Chondrocyte (in vitro differentiated cells): ENCODE results near the gene CDH22. TPM values are rescaled to one million over a fixed set of nuclear protein-coding genes. Genes with fewer than 3 reads are reported as not detected.

Experiments used
- DNase-seq: peaks from one replicate; pipeline ENCODE4 v3.0.0; 2021; ENCODE audit warnings: mixed read lengths, low spot score
- H3K27ac Mint-ChIP-seq: one replicate; pipeline ENCODE4 v1.8.0; 2021; ENCODE audit warnings: mild to moderate bottlenecking, moderate library complexity, mixed read lengths; ENCODE audit not compliant: unreplicated experiment
- H3K27me3 Mint-ChIP-seq: 2 replicates; pipeline ENCODE4 v1.8.0; 2021; ENCODE audit warnings: low read depth, mixed read lengths
- H3K36me3 Mint-ChIP-seq: 2 replicates; pipeline ENCODE4 v1.8.0; 2021; ENCODE audit warnings: low read depth, mixed read lengths
- H3K4me1 Mint-ChIP-seq: 2 replicates; pipeline ENCODE4 v1.8.0; 2021; ENCODE audit warnings: low read depth, mild to moderate bottlenecking, mixed read lengths
- H3K4me3 Mint-ChIP-seq: one replicate; pipeline ENCODE4 v1.8.0; 2021; ENCODE audit warnings: mild to moderate bottlenecking, moderate library complexity, mixed read lengths; ENCODE audit not compliant: unreplicated experiment
- H3K9me3 Mint-ChIP-seq: 2 replicates; pipeline ENCODE4 v1.8.0; 2021; ENCODE audit warnings: low read depth, mixed read lengths
- total RNA-seq: library from RNA; stranded (reverse); gene quantifications from 3 replicates; pipeline ENCODE4 v1.2.1, GENCODE V29; 2021
- TF ChIP-seq, protein P1 (sequence below): fragments of 200-600 bp; sonication (generic); IDR thresholded peaks from 2 replicates; pipeline ENCODE4 v1.5.0; 2021; ENCODE audit warnings: antibody characterized with exemption, mild to moderate bottlenecking, moderate library complexity

CDH22 gene
- total RNA-seq, 1 donor from 2014 or later = not detected

DNA sequence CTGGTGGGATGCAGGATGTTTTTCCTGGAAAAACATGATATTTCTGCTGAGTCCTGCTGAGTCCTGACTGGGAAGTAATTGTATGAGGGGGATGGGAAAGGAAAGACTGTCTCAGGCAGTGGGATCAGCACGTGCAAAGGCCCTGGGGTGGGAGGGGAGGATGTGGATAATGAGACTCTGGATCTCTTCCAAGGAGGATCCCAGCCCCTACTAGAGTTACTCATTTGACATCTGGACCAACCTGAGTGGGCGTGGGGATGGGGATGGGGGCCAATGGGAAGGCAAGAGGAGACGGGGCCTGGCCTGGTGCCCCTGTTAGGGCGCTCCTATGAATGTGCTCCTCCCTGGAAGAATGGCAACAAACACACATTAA is 117.1 kb downstream of the CDH22 start:
- no peak for DNase-seq
- Mint-ChIP-seq H3K27ac (no peak overlapping the region), H3K36me3 (no peaks in the 10 kb centered on the region), H3K4me1 (no peaks in the 10 kb centered on the region), H3K4me3 (no peak overlapping the region), H3K9me3 (peaks cover 3% of the 10 kb centered on the region), H3K27me3 (peaks cover 34% of the 10 kb centered on the region)
- TF ChIP-seq, protein P1, sequence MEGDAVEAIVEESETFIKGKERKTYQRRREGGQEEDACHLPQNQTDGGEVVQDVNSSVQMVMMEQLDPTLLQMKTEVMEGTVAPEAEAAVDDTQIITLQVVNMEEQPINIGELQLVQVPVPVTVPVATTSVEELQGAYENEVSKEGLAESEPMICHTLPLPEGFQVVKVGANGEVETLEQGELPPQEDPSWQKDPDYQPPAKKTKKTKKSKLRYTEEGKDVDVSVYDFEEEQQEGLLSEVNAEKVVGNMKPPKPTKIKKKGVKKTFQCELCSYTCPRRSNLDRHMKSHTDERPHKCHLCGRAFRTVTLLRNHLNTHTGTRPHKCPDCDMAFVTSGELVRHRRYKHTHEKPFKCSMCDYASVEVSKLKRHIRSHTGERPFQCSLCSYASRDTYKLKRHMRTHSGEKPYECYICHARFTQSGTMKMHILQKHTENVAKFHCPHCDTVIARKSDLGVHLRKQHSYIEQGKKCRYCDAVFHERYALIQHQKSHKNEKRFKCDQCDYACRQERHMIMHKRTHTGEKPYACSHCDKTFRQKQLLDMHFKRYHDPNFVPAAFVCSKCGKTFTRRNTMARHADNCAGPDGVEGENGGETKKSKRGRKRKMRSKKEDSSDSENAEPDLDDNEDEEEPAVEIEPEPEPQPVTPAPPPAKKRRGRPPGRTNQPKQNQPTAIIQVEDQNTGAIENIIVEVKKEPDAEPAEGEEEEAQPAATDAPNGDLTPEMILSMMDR = no peak

DNA sequence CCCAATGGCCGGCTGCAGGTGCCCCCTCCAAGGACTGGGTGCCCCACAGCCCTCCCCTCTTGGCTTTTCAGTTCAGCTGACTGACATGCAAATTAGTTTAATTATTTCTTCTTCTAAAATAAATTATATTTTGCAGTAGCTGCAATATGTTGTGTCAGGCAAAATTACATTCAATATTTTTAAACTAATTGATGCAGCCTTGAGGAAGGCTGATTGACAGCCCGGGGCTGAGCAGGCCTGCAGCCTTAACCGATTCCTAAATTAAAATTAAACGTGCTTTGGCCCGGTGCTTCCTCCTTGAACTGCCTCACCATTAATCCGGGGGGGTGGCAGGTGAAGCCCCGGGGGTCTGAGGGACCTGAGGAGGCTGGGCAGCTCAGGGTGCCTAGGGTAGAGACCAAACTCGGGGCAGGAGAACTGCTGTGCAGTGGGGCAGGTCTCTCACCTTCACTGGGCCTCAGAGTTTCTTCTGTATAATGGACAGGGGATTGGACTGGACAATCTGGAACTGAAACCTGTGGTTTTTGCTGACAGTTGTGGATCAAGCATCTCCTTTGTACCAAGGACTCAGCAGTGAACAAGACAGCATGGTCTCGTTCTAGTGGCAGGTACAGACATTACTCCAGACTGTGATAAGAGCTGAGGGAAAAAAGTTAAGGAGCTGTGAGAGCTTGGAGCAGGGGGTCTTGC is 117.7 kb downstream of the CDH22 start:
- TF ChIP-seq, protein P1 = no peak
- H3K4me3 Mint-ChIP-seq = no peak overlapping the region
- peaks cover 3% of the 10 kb centered on the region for H3K9me3 Mint-ChIP-seq
- H3K27me3 Mint-ChIP-seq = peaks cover 35% of the 10 kb centered on the region
- no peaks in the 10 kb centered on the region for H3K36me3 Mint-ChIP-seq
- H3K27ac Mint-ChIP-seq = no peak overlapping the region
- no peaks in the 10 kb centered on the region for H3K4me1 Mint-ChIP-seq
- DNase-seq = no peak

DNA sequence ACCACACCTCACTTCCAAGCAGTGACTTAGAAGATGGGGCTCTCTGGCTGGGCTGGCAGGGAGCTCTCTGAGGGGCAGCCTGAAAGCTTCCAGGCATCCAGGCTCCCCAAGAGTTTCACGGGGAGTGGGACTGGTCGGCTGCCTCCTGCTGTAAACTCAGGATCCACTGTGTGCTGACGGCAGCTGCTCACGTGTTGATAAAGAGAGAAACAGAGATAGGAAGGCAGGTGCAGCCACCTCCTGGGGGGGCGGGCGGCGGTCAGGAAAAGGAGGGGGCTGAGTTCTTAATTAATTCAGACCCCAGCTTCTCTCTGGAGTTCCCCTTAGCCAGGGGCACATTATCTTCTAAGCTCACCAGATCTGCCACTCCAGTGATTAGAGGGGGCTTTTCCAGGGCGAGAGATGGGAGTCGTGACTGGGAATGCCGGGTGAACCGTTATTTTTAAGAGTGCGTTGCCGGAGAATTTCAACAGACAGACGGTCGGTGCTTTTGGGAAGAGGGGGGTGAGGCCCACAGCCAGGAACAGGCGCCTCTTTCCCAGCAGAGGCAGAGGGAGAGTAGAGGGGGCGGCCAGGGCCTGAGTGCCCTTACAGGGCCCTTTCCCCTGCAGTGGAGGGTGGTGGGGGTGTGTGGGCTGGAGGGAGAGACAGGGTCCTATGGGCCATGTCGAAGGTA is 119.3 kb downstream of the CDH22 start:
- Mint-ChIP-seq H3K27ac (no peak overlapping the region), H3K4me3 (no peak overlapping the region), H3K27me3 (peaks cover 32% of the 10 kb centered on the region), H3K4me1 (no peaks in the 10 kb centered on the region), H3K36me3 (no peaks in the 10 kb centered on the region), H3K9me3 (peaks cover 3% of the 10 kb centered on the region)
- TF ChIP-seq, protein P1 = no peak
- DNase-seq = no peak

DNA sequence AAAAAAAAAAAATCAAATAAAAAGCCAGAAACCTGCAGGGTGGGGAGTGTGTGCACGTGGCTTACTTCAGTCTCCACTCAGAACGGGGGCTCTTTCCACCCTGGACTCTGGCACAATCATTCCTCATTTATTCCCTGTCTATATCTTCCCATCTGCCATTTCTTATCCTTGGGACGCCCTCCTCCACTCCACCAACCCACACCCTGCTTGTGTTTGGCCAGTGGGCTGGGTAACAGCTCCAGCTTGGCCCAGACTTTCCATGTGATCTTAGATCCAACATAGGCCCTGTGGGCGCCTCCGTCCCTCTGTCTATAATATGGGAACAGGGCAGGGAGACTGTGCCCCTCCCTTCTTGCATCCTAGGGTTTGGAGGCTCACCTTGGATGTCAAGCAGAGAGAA is 122.1 kb downstream of the CDH22 start:
- DNase-seq = no peak
- H3K27me3 Mint-ChIP-seq = peaks cover 27% of the 10 kb centered on the region

DNA sequence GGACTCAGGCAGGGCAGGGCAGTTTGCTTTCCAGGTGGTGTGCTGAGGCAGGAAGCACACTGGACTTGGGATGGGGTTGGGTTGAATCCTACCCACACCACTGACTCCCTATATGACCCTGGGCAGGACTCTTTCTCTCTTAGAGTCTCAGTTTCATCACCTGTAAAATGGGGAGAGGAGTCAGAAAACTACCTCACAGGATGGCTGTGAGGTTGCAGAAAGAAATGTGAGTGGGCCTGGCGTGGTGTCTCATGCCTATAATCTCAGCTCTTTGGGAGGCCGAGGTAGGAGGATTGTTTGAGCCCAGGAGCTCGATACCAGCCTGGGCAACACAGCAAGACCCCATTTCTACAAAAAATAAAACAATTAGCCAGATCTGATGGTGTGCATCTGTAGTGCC is 122.9 kb downstream of the CDH22 start:
- no peaks in the 10 kb centered on the region for H3K9me3 Mint-ChIP-seq
- peaks cover 32% of the 10 kb centered on the region for H3K27me3 Mint-ChIP-seq
- no peak for DNase-seq
- H3K4me3 Mint-ChIP-seq = no peak overlapping the region
- no peaks in the 10 kb centered on the region for H3K4me1 Mint-ChIP-seq
- TF ChIP-seq, protein P1 = no peak
- H3K36me3 Mint-ChIP-seq = no peaks in the 10 kb centered on the region
- H3K27ac Mint-ChIP-seq = no peak overlapping the region

More for the DNA sequence above, 122.1 kb downstream of the CDH22 start:
- Mint-ChIP-seq H3K27ac (no peak overlapping the region), H3K9me3 (peaks cover 3% of the 10 kb centered on the region), H3K36me3 (no peaks in the 10 kb centered on the region), H3K4me3 (no peak overlapping the region), H3K4me1 (no peaks in the 10 kb centered on the region)
- TF ChIP-seq, protein P1 = no peak
